Stimulated activated CD4-positive, alpha-beta T cell treated with anti-CD3 and anti-CD28 coated beads, Interleukin-2, amount 100 ng/mL, for 48 hours (primary cell): ENCODE results near the gene FUT2.
"Not testable (repeated sequence)": the region's sequence is repeated elsewhere in the genome, so short reads cannot be mapped to it uniquely, and the experiment has no call there.

Experiments used
- DNase-seq, 2 donors: peaks; one replicate each; pipeline ENCODE4 v3.0.0-alpha.2; 2020

The FUT2 gene

DNA sequence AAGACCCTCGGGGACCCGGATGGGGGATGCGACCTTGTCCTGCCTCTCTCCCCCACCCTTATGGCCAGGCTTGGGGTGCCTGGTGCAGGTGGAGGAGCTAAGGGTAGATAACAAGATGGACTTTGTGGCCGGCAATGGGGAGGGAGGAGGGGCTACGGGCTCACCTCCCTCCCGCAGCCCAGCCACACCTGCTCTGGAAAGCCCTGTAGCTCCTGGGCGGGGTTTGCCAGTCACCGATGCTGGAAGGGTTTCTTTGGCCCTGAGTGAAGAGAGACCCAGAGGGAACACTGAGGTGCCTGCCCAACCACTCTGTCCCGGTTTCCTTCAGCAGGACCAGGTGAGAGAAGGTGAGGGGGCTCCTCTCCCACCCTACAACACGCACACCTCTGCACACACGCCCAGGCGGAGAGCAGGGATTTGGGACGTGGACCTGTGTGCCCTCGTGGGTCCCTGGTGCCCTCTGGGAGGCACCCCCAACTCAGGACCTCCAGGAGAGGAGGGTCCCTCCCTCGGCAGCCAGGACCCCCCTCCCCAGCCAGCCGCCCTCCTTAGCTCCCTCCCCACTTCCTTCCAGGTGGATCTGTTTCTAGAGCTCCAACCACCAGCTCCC is at the start of gene FUT2:
FUT2 (plus strand) TSS at position 229 of the 610 bp plus-strand sequence. CDS start 6,986 bp downstream, outside the sequence.
- DNase-seq = no peak

- DNase-seq = peak; percentile 86 to 87
These were observed 49.6 kb upstream of the FUT2 start, which contains the start of gene CA11 for GRCh38 chr19:48646001-48646721. CA11 (minus strand) TSS chr19:48646187; CDS start chr19:48645632, 555 bp downstream.

DNA sequence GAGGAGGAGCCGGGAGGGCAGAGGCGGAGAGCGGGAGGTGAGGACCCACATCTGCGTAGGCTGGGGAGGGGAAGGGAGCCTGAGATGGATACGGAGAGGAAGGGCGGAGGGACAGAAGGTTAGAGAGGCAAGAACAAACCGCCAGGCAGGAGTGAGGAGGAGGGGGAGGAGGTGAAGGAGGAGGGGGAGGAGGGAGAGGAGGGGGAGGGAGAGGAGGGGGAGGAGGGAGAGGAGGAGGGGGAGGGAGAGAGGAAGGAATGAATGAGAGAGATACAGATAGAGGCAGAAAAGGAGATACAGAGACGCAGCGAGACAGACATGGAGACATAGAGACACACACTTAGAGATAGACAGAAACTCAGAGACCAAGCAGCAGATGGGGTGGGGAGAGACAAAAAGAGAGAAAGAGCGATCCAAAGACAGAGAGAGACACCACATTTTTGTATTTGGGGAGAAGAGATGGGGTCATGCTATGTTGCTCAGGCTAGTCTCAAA is 49.0 kb upstream of the FUT2 start:
- DNase-seq = no peak

DNA sequence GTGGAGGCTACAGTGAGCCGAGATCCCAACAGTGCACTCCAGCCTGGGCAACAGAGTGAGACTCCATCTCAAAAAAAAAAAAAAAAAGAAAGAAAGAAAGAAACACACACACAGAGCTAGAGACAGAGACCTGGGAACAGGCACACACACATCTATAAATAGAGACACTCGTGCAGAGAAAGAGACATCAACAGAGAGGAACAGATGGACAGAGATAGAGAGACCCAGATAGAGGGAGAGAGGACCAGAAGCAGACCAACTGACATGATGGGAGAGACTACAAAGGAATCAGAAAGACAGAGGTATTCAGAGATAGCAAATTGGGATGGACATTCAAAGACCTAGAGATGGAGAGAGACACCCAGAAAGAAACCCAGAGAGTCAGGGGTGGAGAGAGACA is 47.6 kb upstream of the FUT2 start:
- DNase-seq = no peak

GRCh38 chr19:48650974-48651682 is 44.6 kb upstream of the FUT2 start:
- DNase-seq = no peak

DNA sequence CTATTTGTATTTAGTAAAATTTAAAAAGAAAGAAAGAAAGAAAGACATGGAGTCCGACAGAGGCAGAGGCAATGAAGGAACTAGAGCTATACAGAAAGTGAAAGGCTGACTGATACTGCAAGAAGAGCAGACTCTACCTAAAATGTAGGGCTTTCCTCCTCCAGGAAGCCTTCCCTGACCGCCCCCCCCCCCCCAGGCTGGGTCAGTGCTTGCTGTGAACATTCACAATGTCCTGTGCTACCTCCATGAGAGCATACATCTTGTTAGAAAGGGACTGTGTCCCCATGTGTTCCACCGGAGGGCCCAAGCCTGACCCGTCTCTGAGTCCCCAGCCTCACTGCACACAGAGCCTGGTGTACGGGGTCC is 44.1 kb upstream of the FUT2 start:
- DNase-seq = no peak

DNA sequence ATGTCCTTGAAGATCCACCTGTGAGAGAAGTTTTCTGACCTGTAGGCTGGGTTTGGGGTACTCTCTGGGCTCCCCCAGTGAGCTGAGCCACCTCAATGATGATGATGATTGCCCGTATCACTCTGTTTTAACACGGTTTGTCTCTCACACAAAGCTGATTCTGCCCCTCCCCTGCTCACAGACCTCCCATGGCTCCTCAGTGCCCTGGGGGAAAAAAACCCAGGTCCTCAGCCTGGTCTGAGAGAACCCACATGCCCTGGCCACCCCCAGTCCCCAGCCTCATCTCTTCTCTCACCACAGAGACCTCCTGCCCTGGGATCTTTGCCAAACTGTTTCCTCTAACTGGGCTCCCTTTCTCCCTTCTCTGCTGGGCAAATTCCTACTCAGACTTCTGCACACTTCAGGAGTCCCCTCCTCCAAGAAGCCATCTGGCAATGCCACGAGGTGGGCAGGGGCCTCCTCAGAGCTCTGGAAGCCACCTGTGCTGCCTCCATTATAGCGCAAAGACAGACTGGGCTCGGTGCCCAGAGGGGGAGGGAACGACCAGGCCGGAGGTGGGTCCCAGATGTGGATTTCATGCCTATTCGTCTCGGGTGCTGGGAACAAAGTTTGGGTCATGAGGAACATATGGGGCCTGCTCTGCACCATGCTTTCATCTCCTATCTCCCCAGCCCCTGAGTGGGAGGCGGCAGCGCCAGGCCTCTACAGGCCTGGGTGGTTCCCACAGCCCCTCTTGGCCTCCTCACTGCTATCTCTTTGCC is 41.3 kb upstream of the FUT2 start:
- DNase-seq = no peak

DNA sequence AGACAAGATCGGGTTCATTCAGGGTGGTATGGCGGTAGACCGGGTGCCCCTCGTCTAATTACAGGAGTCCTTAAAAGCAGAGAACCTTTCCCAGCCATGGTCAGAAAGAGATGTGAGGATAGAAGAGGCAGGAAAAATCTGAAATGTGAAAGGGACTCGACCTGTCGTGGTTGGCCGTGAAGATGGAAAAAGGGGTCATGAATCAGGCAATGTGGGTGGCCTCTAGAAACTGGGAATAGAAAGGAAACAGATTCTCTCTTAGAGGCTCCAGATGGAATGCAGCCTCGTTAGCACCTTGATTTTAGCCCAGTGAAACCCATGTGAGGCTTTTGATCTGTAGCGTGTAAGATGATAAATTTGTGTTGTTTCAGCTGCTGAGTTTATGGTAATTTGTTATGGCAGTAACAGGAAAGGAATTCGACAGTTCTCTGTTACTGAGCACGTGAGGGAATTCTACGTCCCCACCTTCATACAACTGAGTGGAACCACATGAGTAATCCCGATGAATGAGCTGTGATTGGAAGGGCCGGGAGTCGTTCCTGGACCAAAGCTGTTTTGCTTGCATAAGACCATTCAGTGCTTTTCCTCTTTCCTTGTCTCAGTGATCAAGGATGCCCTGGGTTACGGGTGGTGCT is 38.8 kb upstream of the FUT2 start:
- no peak for DNase-seq

DNA sequence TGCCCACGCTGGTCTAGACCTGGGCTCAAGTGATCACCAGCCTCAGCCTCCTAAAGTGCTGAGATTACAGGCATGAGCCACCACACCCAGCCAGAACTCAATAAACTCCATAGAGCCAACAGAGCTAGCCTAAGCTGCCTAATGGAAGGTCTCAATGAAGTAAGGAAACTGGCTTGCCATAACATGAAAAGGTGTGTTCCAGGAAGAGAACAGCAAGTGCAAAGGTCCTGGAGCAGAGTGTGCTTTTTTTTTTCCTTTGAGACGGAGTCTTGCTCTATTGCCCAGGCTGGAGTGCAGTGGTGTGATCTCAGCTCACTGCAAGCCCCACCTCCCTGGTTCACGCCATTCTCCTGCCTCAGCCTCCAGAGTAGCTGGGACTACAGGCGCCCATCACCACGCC is 37.9 kb upstream of the FUT2 start:
- DNase-seq = not testable (repeated sequence)

- DNase-seq = no peak
These were observed 37.3 kb upstream of the FUT2 start for GRCh38 chr19:48658483-48658882.

GRCh38 chr19:48659768-48660167 is 36.0 kb upstream of the FUT2 start:
- no peak for DNase-seq

DNA sequence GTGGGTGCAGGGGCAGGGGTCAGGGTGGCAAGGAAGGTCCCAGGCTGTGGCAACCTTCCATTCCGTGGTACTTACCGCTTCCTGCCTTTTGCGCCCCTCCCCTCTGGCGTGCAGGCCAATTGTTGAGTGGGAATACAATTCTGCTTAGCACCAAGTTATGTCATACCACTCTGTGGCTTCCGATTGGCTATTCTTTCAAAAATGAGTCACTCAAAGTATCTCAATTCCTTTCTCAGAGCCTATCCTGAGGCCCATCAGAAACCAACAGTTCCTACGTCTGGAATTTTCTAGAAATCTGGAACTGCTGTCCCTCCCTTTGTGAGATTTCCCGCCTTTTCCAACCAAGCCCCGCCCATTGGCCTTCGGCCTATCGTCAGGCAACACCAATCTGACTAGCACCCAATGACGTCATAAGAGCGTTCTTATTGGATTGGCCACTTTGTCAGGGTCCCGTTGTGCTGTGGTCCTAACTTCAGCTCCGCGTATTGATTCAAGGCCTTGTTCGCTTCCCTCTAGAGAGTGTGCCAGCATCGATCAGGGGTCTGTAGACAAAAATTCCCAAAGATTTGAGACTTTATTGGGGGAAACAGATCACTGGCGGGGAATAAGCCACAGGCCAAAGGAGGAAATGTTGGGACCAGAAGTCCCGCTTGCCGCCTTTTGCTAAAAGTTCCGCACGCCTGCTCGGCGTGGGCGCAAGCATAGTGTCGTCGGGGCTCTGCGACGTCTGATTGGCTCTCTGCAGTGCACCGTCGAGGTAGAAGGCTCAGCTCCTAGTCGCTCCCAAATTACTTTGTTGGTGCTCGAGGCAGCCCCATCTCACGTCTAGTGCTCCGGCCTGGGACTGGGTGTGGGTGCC is 34.7 kb upstream of the FUT2 start:
- DNase-seq = peak; percentile 78 to 79

DNA sequence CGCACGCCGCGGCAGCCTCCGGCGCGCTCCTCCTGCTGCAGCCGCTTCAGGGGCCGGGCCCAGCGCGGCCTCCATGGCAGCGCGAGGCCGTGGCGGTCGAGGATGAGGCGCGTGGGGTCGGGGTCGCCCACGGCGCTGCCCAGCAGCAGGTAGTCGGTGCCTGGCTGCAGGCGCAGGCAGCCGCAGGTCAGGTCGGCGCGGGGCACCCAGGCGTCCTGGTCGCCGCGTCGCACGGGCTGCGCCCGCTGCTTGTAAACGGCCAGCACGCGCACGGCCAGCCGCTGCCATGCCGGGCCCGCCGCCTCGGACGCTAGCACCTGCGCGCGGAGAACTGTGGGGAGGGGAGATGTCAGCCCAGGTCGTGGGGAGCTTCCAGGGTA is 34.1 kb upstream of the FUT2 start:
- DNase-seq = no peak

DNA sequence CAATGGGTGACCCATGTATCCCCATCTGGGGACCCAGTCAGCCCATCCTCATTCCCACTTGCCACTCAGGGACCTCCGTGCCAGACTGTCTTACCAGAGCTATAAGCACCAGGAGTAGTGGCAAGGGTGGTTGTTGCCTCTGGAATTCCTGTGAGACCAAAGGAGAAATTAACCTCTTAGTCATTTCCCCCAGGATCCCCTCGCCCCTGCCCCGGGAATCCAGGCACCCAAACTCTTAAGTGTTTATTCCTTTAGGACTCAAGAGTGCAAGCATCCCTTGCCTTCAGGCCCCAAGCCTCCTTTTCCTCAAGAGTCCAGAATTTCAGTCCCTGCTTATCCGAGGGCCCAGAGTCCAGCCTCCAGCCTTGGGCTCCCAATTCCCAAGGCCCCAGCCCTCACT is 32.1 kb upstream of the FUT2 start:
- no peak for DNase-seq

- DNase-seq = no peak
These were observed 31.3 kb upstream of the FUT2 start for GRCh38 chr19:48664476-48664875.

- DNase-seq = no peak
These were observed 30.0 kb upstream of the FUT2 start for GRCh38 chr19:48665786-48666185.

DNA sequence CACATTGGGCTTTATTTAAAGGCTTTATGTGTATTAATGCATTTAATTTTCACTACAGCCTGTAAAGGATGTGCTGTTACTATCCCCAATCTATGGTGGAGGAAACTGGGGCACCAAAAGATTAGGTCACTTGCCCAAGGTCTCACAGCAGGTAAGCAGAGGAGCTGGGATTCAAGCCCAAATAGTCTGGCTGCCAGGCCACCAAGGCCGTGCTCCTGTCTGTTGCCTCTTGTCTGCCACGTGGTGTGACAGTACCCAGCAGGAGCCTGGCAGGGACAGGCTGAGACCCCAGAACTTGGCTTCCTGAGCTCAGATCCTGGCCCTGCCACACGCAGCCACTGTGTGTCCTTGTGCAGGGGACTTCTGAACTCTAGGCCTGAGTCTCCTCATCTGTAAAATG is 27.4 kb upstream of the FUT2 start:
- DNase-seq = no peak

- DNase-seq = no peak
These were observed 27.0 kb upstream of the FUT2 start for GRCh38 chr19:48668761-48669160.

DNA sequence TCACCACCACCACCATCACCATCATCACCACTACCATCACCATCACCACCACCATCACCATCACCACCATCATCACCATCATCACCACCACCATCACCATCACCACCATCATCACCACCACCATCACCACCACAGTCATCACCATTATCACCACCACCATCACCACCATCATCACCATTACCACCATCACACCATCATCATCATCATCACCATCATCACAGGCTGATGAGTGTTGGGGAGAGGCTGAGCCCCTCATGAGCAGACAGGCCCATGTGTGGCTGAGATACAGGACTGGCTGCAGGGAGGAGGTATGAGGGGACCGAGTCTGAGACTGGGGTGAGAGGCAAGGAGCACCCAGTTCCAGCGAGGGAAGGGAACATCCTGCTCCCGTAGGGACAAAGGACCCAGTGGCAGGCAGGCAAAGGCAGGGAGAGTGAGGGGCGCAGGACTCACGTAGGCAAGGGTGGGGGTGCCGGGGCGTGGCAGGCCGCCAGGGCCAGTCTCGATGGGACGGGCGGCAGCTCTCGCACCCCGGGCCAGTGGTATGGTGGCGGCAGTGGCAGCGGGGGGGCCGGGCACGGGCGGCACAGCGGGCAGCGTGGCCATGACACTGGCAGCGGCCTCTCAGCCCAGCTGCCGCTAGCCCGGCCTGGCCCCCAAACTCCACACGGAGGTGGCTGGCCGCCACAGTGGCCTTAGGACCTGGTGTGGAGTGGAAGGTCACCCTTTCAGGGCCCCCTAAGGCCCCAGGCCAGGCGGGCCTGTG is 25.7 kb upstream of the FUT2 start:
- no peak for DNase-seq

GRCh38 chr19:48670699-48671445 is 24.9 kb upstream of the FUT2 start:
- DNase-seq = no peak
